OCI-LY1 (cell line): Measurements from ENCODE around the gene STK24.

Experiments
- H2AFZ ChIP-seq: fragments of 200-600 bp; sonication (generic), shearing (Covaris generic); 2 replicates; pipeline ENCODE4 v1.6.0; 2014; ENCODE audit warnings: antibody characterized with exemption, mild to moderate bottlenecking, low read length
- H3F3A ChIP-seq: fragments of 200-600 bp; sonication (generic), shearing (Covaris generic); 2 replicates; pipeline ENCODE4 v1.6.0; 2014; ENCODE audit warnings: mild to moderate bottlenecking, antibody characterized with exemption, low read length, moderate library complexity; ENCODE audit not compliant: insufficient read depth
- H3K27ac ChIP-seq: fragments of 200-600 bp; sonication (generic); 2 replicates; pipeline ENCODE4 v1.5.1; 2014; ENCODE audit warnings: low read length, mixed run types, mild to moderate bottlenecking, low read depth; ENCODE audit not compliant: poor library complexity, severe bottlenecking
- H3K27me3 ChIP-seq: fragments of 200-600 bp; sonication (generic); 2 replicates; pipeline ENCODE4 v1.6.0; 2014; ENCODE audit warnings: antibody characterized with exemption, mild to moderate bottlenecking, low read length, moderate library complexity; ENCODE audit not compliant: insufficient read depth
- H3K36me3 ChIP-seq: fragments of 200-600 bp; sonication (generic); 2 replicates; pipeline ENCODE4 v1.6.1; 2014; ENCODE audit warnings: mild to moderate bottlenecking, antibody characterized with exemption, low read length, moderate library complexity, mixed read lengths; ENCODE audit not compliant: insufficient read depth
- H3K4me1 ChIP-seq: fragments of 200-600 bp; sonication (generic); 2 replicates; pipeline ENCODE4 v1.5.1; 2014; ENCODE audit warnings: mild to moderate bottlenecking, low read length, moderate library complexity; ENCODE audit not compliant: insufficient read depth, severe bottlenecking
- H3K4me2 ChIP-seq: fragments of 200-600 bp; sonication (generic), shearing (Covaris generic); 2 replicates; pipeline ENCODE4 v1.6.1; 2014; ENCODE audit warnings: low read length
- H3K4me3 ChIP-seq: fragments of 200-600 bp; sonication (generic); 2 replicates; pipeline ENCODE4 v1.5.1; 2014; ENCODE audit warnings: low read length, low read depth, mild to moderate bottlenecking, mixed read lengths; ENCODE audit not compliant: poor library complexity, severe bottlenecking
- H3K79me2 ChIP-seq: fragments of 200-600 bp; shearing (Covaris generic); 2 replicates; pipeline ENCODE4 v1.6.1; 2016; ENCODE audit warnings: mixed run types, low read length, mixed read lengths; ENCODE audit not compliant: insufficient read depth
- H3K9ac ChIP-seq: fragments of 200-600 bp; sonication (generic), shearing (Covaris generic); 2 replicates; pipeline ENCODE4 v1.6.1; 2014; ENCODE audit warnings: mild to moderate bottlenecking, low read length, mixed read lengths
- H3K9me2 ChIP-seq: fragments of 200-600 bp; sonication (generic), shearing (Covaris generic); 2 replicates; pipeline ENCODE4 v1.6.1; 2014; ENCODE audit warnings: low read depth, mild to moderate bottlenecking, low read length, mixed read lengths
- H3K9me3 ChIP-seq: fragments of 200-600 bp; shearing (Covaris generic); 2 replicates; pipeline ENCODE4 v1.6.1; 2014; ENCODE audit warnings: low read length, mixed read lengths
- H4K20me1 ChIP-seq: fragments of 200-600 bp; sonication (generic), shearing (Covaris generic); 2 replicates; pipeline ENCODE4 v1.6.0; 2016; ENCODE audit warnings: mild to moderate bottlenecking, low read length; ENCODE audit not compliant: insufficient read depth
- CTCF ChIP-seq: fragments of 200-600 bp; sonication (generic), shearing (Covaris generic); IDR thresholded peaks from 2 replicates; pipeline ENCODE4 v1.5.1; 2017; ENCODE audit warnings: mild to moderate bottlenecking, antibody characterized with exemption, low read length, moderate library complexity, mixed read lengths
- EZH2 ChIP-seq: fragments of 200-600 bp; sonication (generic), shearing (Covaris generic); IDR thresholded peaks from 2 replicates; pipeline ENCODE4 v1.8.0; 2017; ENCODE audit warnings: borderline replicate concordance, mixed run types, mild to moderate bottlenecking, antibody characterized with exemption, low read length, moderate library complexity, mixed read lengths

STK24 gene

GRCh38 chr13:98452851-98453843 is 123.8 kb downstream of the STK24 start:
- Histone ChIP-seq H3F3A (no peaks in the 10 kb centered on the region), H3K27me3 (no peaks in the 10 kb centered on the region), H3K9me3 (no peaks in the 10 kb centered on the region), H3K36me3 (peaks cover 62% of the 10 kb centered on the region; the same call in 1 of the 2 replicates), H3K4me3 (no peak overlapping the region), H4K20me1 (no peaks in the 10 kb centered on the region), H3K9ac (no peak overlapping the region), H3K4me2 (no peak overlapping the region), H2AFZ (no peak overlapping the region), H3K4me1 (peaks cover 10% of the 10 kb centered on the region), H3K27ac (no peak overlapping the region), H3K9me2 (no peaks in the 10 kb centered on the region), H3K79me2 (no peaks in the 10 kb centered on the region)
- no peak for TF ChIP-seq EZH2
- TF ChIP-seq CTCF: no peak

GRCh38 chr13:98451676-98452470 is 125.0 kb downstream of the STK24 start:
- no peaks in the 10 kb centered on the region for H3K27me3 ChIP-seq
- H3K4me2 ChIP-seq: no peak overlapping the region
- H3F3A ChIP-seq: no peaks in the 10 kb centered on the region
- H3K79me2 ChIP-seq: no peaks in the 10 kb centered on the region
- peaks cover 10% of the 10 kb centered on the region for H3K4me1 ChIP-seq
- H3K9me2 ChIP-seq: no peaks in the 10 kb centered on the region
- no peaks in the 10 kb centered on the region for H3K9me3 ChIP-seq
- no peaks in the 10 kb centered on the region for H4K20me1 ChIP-seq
- H3K27ac ChIP-seq: no peak overlapping the region
- TF ChIP-seq EZH2 (no peak), CTCF (no peak)
- H3K36me3 ChIP-seq: peaks cover 54% of the 10 kb centered on the region; the same call in 1 of the 2 replicates
- no peak overlapping the region for H3K9ac ChIP-seq
- H3K4me3 ChIP-seq: no peak overlapping the region
- no peak overlapping the region for H2AFZ ChIP-seq

- Histone ChIP-seq H3K9me2 (no peaks in the 10 kb centered on the region), H3K4me1 (peaks cover 11% of the 10 kb centered on the region), H3K36me3 (peaks cover 43% of the 10 kb centered on the region; the same call in 1 of the 2 replicates), H3K27ac (no peak overlapping the region), H3K9ac (no peak overlapping the region), H4K20me1 (no peaks in the 10 kb centered on the region), H3K9me3 (no peaks in the 10 kb centered on the region), H3K4me3 (no peak overlapping the region), H3K79me2 (no peaks in the 10 kb centered on the region), H2AFZ (no peak overlapping the region), H3F3A (no peaks in the 10 kb centered on the region), H3K4me2 (no peak overlapping the region), H3K27me3 (no peaks in the 10 kb centered on the region)
- TF ChIP-seq EZH2: no peak
- no peak for TF ChIP-seq CTCF
Measured at GRCh38 chr13:98450539-98451111, 126.3 kb downstream of the STK24 start.
